HCT116 (cell line): Measurements from ENCODE around the gene URB1. TPM values are rescaled to one million over a fixed set of nuclear protein-coding genes. Genes with fewer than 3 reads are reported as not detected.

Experiments used
- ATAC-seq: fragments of 200-7000 bp; cut with Tn5 transposase; 2 replicates; pipeline ENCODE4 v1.9.1; 2020; ENCODE audit warnings: mild to moderate bottlenecking, moderate library complexity
- BruUV-seq: library from RNA; stranded (reverse); fragments of 400-500 nt; replicated peaks from 2 replicates; lab custom pipeline; 2021; lab: Mats Ljungman, UMichigan
- CTCF ChIA-PET: fragments of 300-600 bp; sonication (Branson Sonifier 250); formaldehyde crosslinking; loops from one replicate; lab custom pipeline; 2021; ENCODE audit warnings: antibody characterized with exemption; lab: Charles Lee
- POLR2A ChIA-PET: fragments of 300-600, 350-600 bp; sonication (Branson Sonifier 250); formaldehyde crosslinking; loops from one replicate; lab custom pipeline; 2021; ENCODE audit warnings: antibody characterized with exemption; lab: Charles Lee
- RAD21 ChIA-PET, 2 experiments: fragments of 300-600 bp; sonication (Branson Sonifier 250); formaldehyde crosslinking; loops; one replicate each; lab custom pipeline; 2023; ENCODE audit warnings: low total read pairs in 2 of 2; ENCODE audit not compliant: uncharacterized antibody in 2 of 2, unreplicated experiment in 2 of 2, low non-redundant PET in 1 of 2; lab: Charles Lee
- DNase-seq: peaks from one replicate; pipeline ENCODE4 v3.0.0-alpha.2; 2010; ENCODE audit warnings: low read depth, low spot score
- H2AFZ ChIP-seq: fragments of 200-600 bp; shearing (Covaris generic), sonication (generic); 2 replicates; pipeline ENCODE4 v1.6.1; 2017; ENCODE audit warnings: low read depth, mixed run types, mixed read lengths, antibody characterized with exemption, low read length; ENCODE audit not compliant: poor library complexity, severe bottlenecking
- H3K27ac ChIP-seq: 2 replicates; pipeline ENCODE4 v1.5.1; 2012; ENCODE audit warnings: low read depth, low read length
- H3K27me3 ChIP-seq: fragments of 200-600 bp; sonication (generic); 2 replicates; pipeline ENCODE4 v1.6.1; 2016; ENCODE audit warnings: mixed run types, low read length, mixed read lengths; ENCODE audit not compliant: insufficient read depth
- H3K36me3 ChIP-seq, 2 experiments: fragments of 200-500 bp in 1 of 2; fragments of 200-600 bp in 1 of 2; sonication (Bioruptor generic) in 1 of 2; sonication (generic) in 1 of 2; 2 replicates each; pipeline versions ENCODE4 v1.5.1 to v1.6.1; 2014 to 2016; ENCODE audit warnings: low read length in 2 of 2, inconsistent platforms in 1 of 2, mixed read lengths in 1 of 2, mixed run types in 1 of 2; ENCODE audit not compliant: insufficient read depth in 2 of 2, control insufficient read depth in 1 of 2
- H3K4me1 ChIP-seq, 2 experiments: fragments of 200-600 bp in 1 of 2; sonication (generic) in 1 of 2; 2 replicates each; pipeline versions ENCODE4 v1.5.1 to v1.6.1; 2012 to 2017; ENCODE audit warnings: low read length in 2 of 2, inconsistent platforms in 1 of 2, mild to moderate bottlenecking in 1 of 2, mixed read lengths in 1 of 2, mixed run types in 1 of 2, moderate library complexity in 1 of 2; ENCODE audit not compliant: insufficient read depth in 2 of 2, control insufficient read depth in 1 of 2
- H3K4me2 ChIP-seq: fragments of 200-600 bp; sonication (generic); 2 replicates; pipeline ENCODE4 v1.6.1; 2017; ENCODE audit warnings: mixed run types, low read length, mixed read lengths
- H3K4me3 ChIP-seq, 2 experiments: fragments of 200-600 bp in 1 of 2; sonication (generic) in 1 of 2; replicated peaks in 1 of 2; 2 replicates each; pipeline ENCODE4 v1.5.1; 2011 to 2016; ENCODE audit warnings: low read length in 2 of 2, control low read depth in 1 of 2, low read depth in 1 of 2, mild to moderate bottlenecking in 1 of 2, mixed read lengths in 1 of 2, mixed run types in 1 of 2
- H3K79me2 ChIP-seq: fragments of 200-600 bp; sonication (generic); 2 replicates; pipeline ENCODE4 v1.6.1; 2017; ENCODE audit warnings: mild to moderate bottlenecking, mixed run types, low read length, moderate library complexity, mixed read lengths; ENCODE audit not compliant: insufficient read depth
- H3K9ac ChIP-seq: fragments of 200-600 bp; sonication (generic); 2 replicates; pipeline ENCODE4 v1.6.1; 2016; ENCODE audit warnings: low read length, mixed read lengths
- H3K9me2 ChIP-seq: fragments of 200-600 bp; sonication (generic), shearing (Covaris generic); 2 replicates; pipeline ENCODE4 v1.6.1; 2017; ENCODE audit warnings: mixed run types, mild to moderate bottlenecking, moderate library complexity; ENCODE audit not compliant: insufficient read depth
- H3K9me3 ChIP-seq, 2 experiments: fragments of 200-500 bp in 1 of 2; fragments of 200-600 bp in 1 of 2; sonication (Bioruptor generic) in 1 of 2; sonication (generic) in 1 of 2; 2 replicates each; pipeline ENCODE4 v1.6.1; 2014 to 2017; ENCODE audit warnings: low read length in 2 of 2, mixed read lengths in 2 of 2, inconsistent platforms in 1 of 2, low read depth in 1 of 2, mild to moderate bottlenecking in 1 of 2, mixed run types in 1 of 2, moderate library complexity in 1 of 2; ENCODE audit not compliant: control insufficient read depth in 1 of 2, insufficient read depth in 1 of 2
- H4K20me1 ChIP-seq: fragments of 200-600 bp; sonication (generic), shearing (Covaris generic); 2 replicates; pipeline ENCODE4 v1.6.1; 2017; ENCODE audit warnings: mixed run types, mild to moderate bottlenecking, moderate library complexity; ENCODE audit not compliant: insufficient read depth
- CEBPB ChIP-seq: IDR thresholded peaks from 2 replicates; pipeline ENCODE4 v1.6.1; 2012; ENCODE audit warnings: low read depth
- CTCF ChIP-seq, 3 experiments: fragments of 200-600 bp in 1 of 3; sonication (generic) in 1 of 3; IDR thresholded peaks in 2 of 3; conservative IDR thresholded peaks in 1 of 3; 2 replicates each; pipeline ENCODE4 v1.5.1; 2012 to 2017; ENCODE audit warnings: low read depth in 2 of 3, low read length in 2 of 3, antibody characterized with exemption in 1 of 3, borderline replicate concordance in 1 of 3, control low read depth in 1 of 3, mild to moderate bottlenecking in 1 of 3, mixed read lengths in 1 of 3, mixed run types in 1 of 3, moderate library complexity in 1 of 3; ENCODE audit not compliant: insufficient read depth in 1 of 3
- EZH2 ChIP-seq: fragments of 200-600 bp; sonication (generic); IDR thresholded peaks from 2 replicates; pipeline ENCODE4 v1.6.1; 2017; ENCODE audit warnings: antibody characterized with exemption, mixed run types
- POLR2AphosphoS5 ChIP-seq: IDR thresholded peaks from 2 replicates; pipeline ENCODE4 v1.6.1; 2011; ENCODE audit warnings: mild to moderate bottlenecking, low read depth, low read length, moderate library complexity
- RAD21 ChIP-seq: IDR thresholded peaks from 2 replicates; pipeline ENCODE4 v1.6.1; 2012; ENCODE audit warnings: low read depth, mild to moderate bottlenecking
- YY1 ChIP-seq: IDR thresholded peaks from 2 replicates; pipeline ENCODE4 v1.6.1; 2011; ENCODE audit warnings: low read length, low read depth, moderate library complexity, mild to moderate bottlenecking; ENCODE audit not compliant: insufficient replicate concordance; ENCODE audit errors: extremely low read depth
- ZNF274 ChIP-seq: fragments of 200-500 bp; sonication (Bioruptor generic); IDR thresholded peaks from 2 replicates; pipeline ENCODE4 v1.6.1; 2014; ENCODE audit warnings: mild to moderate bottlenecking, low read depth, low read length, inconsistent platforms
- intact Hi-C: fragments of 100-400 bp; cut with micrococcal nuclease; formaldehyde crosslinking; loops from 2 replicates; pipeline ENCODE4 v1.10.0; 2022
- total RNA-seq: library from RNA; stranded (reverse); gene quantifications from one replicate; pipeline ENCODE4 v1.2.1, GENCODE V29; 2021; ENCODE audit not compliant: unreplicated experiment

URB1 gene
- total RNA-seq, 1 experiment from 2014 or later, result 28.3 TPM

- intact Hi-C loops, result no loop called here
- Histone ChIP-seq H3K79me2 (peaks cover 25% of the 10 kb centered on the region; the same call in 1 of the 2 replicates), H3K36me3 (peaks cover 80 to 89% of the 10 kb centered on the region in 2 experiments), H3K4me3 (no peak overlapping the region), H3K4me1 (no peaks in the 10 kb centered on the region), H3K27ac (no peak overlapping the region), H3K9ac (no peak overlapping the region), H3K9me3 (no peaks in the 10 kb centered on the region), H3K4me2 (no peak overlapping the region), H4K20me1 (no peaks in the 10 kb centered on the region; the same call in 1 of the 2 replicates)
- CTCF ChIA-PET, result no interaction called here
- ATAC-seq (peak; percentile 94), DNase-seq (peak; percentile 6)
- BruUV-seq, result no TSS peak
- RAD21 ChIA-PET, result no interaction called here
- TF ChIP-seq EZH2, result no peak
- TF ChIP-seq ZNF274, result no peak
- no peak for TF ChIP-seq CEBPB
- no peak for TF ChIP-seq POLR2AphosphoS5
- TF ChIP-seq YY1, result no peak
- peak; percentile 6 to 60 (median 45); a peak in 4 of 6 replicates for TF ChIP-seq CTCF (IDR thresholded peaks at IDR 0.05 in 2 of 3, conservative IDR thresholded peaks at IDR 0.05 in 1 of 3; ENCODE audit: borderline replicate concordance in 1 of 3, insufficient read depth in 1 of 3, low read depth in 2 of 3, low read length in 2 of 3)
- TF ChIP-seq RAD21, result peak; percentile 27; the same call in 1 of the 2 replicates
- TF ChIP-seq, all 23 proteins: peak for 2
- H3K9me2 ChIP-seq, result no peaks in the 10 kb centered on the region
- H3K27me3 ChIP-seq, result no peaks in the 10 kb centered on the region
- no peak overlapping the region for H2AFZ ChIP-seq
- POLR2A ChIA-PET, result no interaction called here
These were observed 33.0 kb downstream of the URB1 start for GRCh38 chr21:32359719-32360260.
